Choroid plexus epithelial cell (primary cell): ENCODE measurements around the gene RAB3GAP2.
"Not testable (repeated sequence)": the region's sequence is repeated elsewhere in the genome, so short reads cannot be mapped to it uniquely, and the experiment has no call there.

Experiments used
- DNase-seq: peaks from one replicate; pipeline ENCODE4 v3.0.0-alpha.2; 2010; ENCODE audit warnings: low read depth
- H3K4me3 ChIP-seq: 2 replicates; pipeline ENCODE4 v1.5.1; 2011; ENCODE audit warnings: low read depth, mild to moderate bottlenecking, control low read depth, low read length, moderate library complexity
- TF ChIP-seq, protein P1 (sequence below): conservative IDR thresholded peaks from 2 replicates; pipeline ENCODE4 v1.5.1; 2011; ENCODE audit warnings: low read depth, mild to moderate bottlenecking, control low read depth, inconsistent platforms, low read length, moderate library complexity

RAB3GAP2 gene

DNA sequence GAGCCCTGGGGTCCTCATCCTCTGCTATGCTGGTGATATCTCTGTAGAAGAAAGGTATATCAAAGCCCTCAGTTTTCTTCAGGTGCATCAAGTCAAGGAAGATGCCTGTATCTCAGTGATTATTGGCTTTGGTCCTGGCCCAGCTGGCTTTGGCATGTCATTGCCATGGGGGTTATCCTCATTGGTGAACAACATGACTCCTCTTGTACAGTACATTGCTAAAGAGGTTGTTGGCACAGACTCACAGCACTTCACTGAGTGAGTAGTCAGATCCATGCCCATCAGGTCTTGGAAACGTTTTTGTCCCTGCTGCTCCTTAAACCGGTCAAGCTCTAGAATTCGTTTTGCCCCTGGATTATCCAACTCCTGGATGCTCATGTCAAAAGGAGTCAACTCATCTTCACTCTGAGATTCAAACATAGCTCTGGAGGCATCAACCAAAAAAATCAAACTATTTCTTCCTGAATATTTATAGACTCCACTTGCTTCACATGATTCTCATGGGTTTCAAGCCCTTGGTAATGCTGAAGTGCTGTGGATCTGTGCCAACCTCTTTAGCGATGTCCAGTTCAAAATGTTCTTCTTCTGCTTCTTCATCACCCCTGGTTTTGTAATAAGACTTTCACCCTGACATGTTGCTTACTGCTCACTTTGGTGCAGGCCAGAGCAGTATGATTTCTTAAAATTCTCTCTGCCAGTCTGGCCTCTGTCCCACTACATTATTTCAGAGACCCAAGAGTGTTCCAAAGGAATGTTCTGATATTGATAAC lies 43.0 kb upstream of the RAB3GAP2 start:
- TF ChIP-seq, protein P1, sequence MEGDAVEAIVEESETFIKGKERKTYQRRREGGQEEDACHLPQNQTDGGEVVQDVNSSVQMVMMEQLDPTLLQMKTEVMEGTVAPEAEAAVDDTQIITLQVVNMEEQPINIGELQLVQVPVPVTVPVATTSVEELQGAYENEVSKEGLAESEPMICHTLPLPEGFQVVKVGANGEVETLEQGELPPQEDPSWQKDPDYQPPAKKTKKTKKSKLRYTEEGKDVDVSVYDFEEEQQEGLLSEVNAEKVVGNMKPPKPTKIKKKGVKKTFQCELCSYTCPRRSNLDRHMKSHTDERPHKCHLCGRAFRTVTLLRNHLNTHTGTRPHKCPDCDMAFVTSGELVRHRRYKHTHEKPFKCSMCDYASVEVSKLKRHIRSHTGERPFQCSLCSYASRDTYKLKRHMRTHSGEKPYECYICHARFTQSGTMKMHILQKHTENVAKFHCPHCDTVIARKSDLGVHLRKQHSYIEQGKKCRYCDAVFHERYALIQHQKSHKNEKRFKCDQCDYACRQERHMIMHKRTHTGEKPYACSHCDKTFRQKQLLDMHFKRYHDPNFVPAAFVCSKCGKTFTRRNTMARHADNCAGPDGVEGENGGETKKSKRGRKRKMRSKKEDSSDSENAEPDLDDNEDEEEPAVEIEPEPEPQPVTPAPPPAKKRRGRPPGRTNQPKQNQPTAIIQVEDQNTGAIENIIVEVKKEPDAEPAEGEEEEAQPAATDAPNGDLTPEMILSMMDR, result no peak
- no peak for DNase-seq
- H3K4me3 ChIP-seq, result no peak overlapping the region

DNA sequence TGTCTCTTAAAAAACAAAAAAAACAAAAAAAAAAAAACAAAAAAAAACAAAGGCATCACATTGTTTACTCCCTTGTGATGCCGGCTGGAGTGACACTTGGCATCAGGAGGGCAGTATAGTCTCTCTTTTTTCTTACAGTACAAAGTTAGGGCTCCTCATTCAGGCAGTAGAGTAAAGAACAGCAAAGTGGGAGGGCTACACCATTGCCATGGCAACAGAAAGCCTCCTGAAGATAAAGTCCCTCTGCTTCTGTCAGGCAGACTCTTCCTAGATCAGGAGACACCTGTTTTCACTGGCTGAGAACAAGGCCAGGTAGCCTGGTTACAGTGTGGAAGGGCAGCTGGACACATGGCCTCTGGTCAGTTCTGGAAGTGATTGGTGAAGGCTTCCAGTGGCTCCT lies 41.3 kb upstream of the RAB3GAP2 start:
- TF ChIP-seq, protein P1, result no peak
- no peak for DNase-seq
- no peak overlapping the region for H3K4me3 ChIP-seq

DNA sequence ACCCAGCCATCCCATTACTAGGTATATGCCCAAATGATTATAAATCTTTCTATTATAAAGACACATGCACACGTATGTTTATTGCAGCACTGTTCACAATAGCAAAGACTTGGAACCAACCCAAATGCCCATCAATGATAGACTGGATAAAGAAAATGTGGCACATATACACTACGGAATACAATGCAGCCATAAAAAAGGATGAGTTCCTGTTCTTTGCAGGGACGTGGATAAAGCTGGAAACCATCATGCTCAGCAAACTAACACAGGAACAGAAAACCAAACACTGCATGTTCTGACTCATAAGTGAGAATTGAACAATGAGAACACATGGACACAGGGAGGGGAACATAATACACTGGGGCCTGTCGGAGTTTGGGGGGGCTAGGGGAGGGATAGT lies 37.9 kb upstream of the RAB3GAP2 start:
- not testable (repeated sequence) for DNase-seq, H3K4me3 ChIP-seq

DNA sequence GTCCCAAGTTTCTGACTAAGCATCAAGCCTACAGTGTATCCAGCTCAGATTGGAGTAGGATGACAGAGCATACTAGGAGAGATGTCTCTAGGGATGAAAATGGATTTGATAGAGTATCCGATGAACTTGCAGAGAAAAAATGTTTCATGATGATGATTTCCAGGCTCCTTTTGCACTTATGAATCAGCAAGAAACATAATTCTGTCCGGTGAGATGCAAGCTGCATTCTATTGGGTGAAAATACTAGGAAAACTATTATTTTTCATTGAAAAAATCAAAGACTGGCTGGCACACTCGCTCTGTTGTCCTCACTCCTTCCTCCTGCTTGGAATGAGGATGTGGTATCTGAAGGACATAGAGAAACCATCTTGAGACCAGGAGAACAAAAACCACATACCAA lies 35.4 kb upstream of the RAB3GAP2 start:
- DNase-seq, result no peak
- no peak overlapping the region for H3K4me3 ChIP-seq
- TF ChIP-seq, protein P1, result no peak

DNA sequence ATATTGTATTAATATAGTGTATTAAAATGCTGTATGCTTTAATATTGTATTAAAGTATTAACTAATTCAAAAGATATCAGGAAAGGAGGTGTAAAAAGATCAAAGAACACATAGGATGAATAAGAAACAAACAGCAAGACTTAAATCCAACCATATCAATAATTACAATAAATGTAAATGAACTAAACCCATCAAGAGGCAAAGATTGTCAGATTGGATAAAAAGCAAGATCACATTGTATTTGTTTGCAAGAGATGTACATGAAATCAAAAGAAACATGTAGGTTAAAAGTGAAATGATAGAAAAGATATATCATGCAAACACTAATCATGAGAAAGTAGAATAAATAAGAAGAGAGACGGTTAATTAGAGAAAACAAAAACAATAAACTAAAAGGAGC lies 34.1 kb upstream of the RAB3GAP2 start:
- H3K4me3 ChIP-seq, result no peak overlapping the region
- DNase-seq, result no peak
- TF ChIP-seq, protein P1, result no peak

DNA sequence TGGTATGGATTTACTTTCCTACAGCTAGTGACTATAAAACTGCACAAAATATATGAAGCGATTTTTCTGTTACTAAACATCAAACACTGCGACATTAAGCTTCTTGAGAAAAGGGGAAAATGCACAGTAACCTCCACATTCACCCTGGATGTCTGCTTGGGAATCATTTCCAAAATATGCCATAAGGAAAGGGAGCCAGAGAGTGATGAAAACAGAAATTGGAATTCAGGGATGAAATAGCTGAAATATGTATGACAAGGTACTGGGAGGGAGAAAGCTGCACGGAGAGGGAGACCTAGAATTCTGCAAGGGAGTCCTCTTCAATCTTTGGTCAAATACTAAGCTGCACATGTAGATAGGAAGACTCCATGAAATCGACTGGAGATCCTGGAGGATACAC lies 31.6 kb upstream of the RAB3GAP2 start:
- TF ChIP-seq, protein P1, result no peak
- DNase-seq, result no peak
- no peak overlapping the region for H3K4me3 ChIP-seq

DNA sequence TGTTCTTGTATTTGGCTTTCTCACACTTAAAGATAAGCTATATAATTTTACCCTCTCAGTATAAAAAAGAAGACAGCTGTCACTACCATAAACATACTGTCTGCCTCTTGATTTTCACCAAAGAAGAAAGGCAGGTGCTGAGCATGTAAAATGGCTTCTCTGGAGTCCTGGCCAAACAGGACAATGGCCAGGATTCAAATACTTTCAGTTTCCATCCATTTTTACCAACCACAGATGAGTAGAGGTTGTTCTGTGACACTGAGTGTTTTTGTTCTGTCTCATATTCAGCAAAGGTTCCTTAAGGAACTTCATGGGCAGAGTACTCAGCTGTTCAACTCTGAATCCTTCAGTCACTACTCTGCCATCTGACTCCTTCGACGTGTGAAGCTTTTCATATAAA lies 29.4 kb upstream of the RAB3GAP2 start:
- H3K4me3 ChIP-seq, result no peak overlapping the region
- DNase-seq, result no peak

More for the DNA sequence above, 29.4 kb upstream of the RAB3GAP2 start:
- TF ChIP-seq, protein P1, result no peak
